ENCODE data around the gene SLC25A1. TPM values are rescaled to one million over a fixed set of nuclear protein-coding genes. Genes with fewer than 3 reads are reported as not detected.

Gene SLC25A1
- total RNA-seq, 1 donor from 2014 or later = 54.8 TPM

DNA sequence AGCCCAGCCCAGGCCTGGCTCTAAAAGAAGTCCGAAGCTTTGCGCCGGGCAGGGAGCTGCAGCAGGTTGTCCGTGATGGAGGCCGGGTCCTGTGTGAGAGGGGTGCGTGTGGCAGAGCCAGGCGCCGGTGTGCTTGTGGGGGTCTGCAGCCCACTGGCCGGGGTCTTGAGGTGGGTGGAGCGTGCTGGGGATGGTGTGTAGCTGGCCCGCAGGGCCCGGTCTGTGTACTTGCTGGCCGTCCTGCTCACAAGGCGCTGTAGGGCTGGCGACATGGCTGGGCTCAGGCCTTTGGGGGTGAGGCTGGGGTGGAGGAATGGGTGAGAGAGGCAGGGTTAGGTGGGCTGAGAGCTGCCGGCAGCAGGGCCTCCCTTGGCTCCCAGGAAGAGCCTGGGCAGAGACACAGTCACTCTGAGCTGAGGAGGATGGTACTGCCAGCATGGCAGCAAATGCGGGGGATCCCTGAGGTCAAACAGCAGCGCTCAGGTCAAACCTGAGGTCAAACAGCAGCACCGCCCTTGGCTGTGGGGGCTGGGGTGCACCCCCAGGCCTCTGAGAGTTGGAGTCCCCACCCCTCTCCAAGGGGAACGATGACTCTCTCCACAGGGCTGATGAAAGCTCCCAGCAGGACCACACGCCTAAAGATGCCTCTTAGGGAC is 44.2 kb downstream of the SLC25A1 start:
- TF ChIP-seq, protein P1, sequence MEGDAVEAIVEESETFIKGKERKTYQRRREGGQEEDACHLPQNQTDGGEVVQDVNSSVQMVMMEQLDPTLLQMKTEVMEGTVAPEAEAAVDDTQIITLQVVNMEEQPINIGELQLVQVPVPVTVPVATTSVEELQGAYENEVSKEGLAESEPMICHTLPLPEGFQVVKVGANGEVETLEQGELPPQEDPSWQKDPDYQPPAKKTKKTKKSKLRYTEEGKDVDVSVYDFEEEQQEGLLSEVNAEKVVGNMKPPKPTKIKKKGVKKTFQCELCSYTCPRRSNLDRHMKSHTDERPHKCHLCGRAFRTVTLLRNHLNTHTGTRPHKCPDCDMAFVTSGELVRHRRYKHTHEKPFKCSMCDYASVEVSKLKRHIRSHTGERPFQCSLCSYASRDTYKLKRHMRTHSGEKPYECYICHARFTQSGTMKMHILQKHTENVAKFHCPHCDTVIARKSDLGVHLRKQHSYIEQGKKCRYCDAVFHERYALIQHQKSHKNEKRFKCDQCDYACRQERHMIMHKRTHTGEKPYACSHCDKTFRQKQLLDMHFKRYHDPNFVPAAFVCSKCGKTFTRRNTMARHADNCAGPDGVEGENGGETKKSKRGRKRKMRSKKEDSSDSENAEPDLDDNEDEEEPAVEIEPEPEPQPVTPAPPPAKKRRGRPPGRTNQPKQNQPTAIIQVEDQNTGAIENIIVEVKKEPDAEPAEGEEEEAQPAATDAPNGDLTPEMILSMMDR (IDR thresholded peaks at IDR 0.05; ENCODE audit: partially characterized antibody, unreplicated experiment) = no peak
- DNase-seq = no peak

DNA sequence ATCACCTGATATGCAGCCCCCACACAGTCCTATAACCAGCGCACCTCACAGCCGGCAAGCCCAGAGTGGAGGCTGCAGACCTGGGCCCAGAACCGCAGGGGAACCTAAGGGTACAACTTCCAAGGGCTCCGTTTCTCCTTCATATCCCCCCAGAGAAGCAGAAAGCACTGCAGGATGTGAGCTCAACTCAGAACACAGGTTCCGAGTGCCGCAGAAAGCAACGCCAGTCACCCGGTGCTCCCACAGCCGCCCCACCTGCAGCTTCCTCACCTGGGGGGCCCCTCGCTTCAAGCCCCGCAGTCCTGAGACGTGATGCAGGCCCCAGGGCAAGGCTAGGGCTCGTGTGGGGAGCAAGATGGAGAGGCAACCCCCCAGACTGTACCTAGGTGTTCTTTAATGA is 45.0 kb downstream of the SLC25A1 start:
- Mint-ChIP-seq H3K4me1 (ENCODE audit: low read depth, unreplicated experiment) (no peaks in the 10 kb centered on the region), H3K36me3 (ENCODE audit: unreplicated experiment) (peaks cover 15% of the 10 kb centered on the region), H3K9me3 (ENCODE audit: unreplicated experiment) (peaks cover 8% of the 10 kb centered on the region), H3K4me3 (ENCODE audit: unreplicated experiment) (no peak overlapping the region), H3K27me3 (ENCODE audit: unreplicated experiment) (peaks cover 10% of the 10 kb centered on the region), H3K27ac (ENCODE audit: unreplicated experiment) (no peak overlapping the region)
- DNase-seq = no peak
- TF ChIP-seq, protein P1 (IDR thresholded peaks at IDR 0.05; ENCODE audit: partially characterized antibody, unreplicated experiment) = no peak

More for the DNA sequence above, 44.2 kb downstream of the SLC25A1 start:
- H3K4me3 Mint-ChIP-seq (ENCODE audit: unreplicated experiment) = no peak overlapping the region
- peaks cover 10% of the 10 kb centered on the region for H3K27me3 Mint-ChIP-seq (ENCODE audit: unreplicated experiment)
- no peak overlapping the region for H3K27ac Mint-ChIP-seq (ENCODE audit: unreplicated experiment)
- peaks cover 15% of the 10 kb centered on the region for H3K36me3 Mint-ChIP-seq (ENCODE audit: unreplicated experiment)
- H3K9me3 Mint-ChIP-seq (ENCODE audit: unreplicated experiment) = peaks cover 7% of the 10 kb centered on the region
- H3K4me1 Mint-ChIP-seq (ENCODE audit: low read depth, unreplicated experiment) = no peaks in the 10 kb centered on the region

DNA sequence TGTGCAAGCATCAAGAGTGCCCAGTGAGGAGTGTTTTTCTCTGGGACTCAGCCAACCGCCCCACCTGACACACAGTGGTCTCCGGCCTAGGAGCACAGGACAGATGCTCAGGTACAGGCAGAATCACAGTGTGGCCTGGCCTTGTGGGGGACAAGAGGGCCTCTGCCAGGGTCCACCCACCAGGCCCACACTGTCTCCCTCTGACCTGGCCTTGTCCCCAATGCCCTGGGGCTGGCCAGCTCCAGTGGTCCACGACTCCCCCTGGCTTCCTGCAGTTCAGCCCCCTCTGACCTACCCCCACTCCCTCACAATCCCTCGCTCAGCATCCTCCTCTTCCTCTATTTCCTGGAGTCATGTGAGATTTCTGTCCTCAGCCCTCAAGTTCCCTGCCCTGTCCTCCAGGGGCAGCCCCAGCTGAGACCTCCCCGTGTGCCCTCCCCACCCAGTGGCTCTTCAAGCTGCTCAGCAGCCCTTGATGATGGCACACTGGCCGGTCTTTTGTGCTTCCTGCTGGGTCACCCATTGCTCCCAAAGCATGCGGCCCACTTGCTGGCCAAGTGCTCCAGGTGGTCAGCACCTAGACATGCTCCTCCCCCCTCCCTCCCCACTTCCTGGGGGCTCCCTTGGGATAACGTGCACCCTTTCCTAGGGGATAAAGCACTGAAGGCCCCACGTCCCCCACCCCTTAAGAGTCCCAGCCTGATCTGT is 45.7 kb downstream of the SLC25A1 start:
- Mint-ChIP-seq H3K9me3 (ENCODE audit: unreplicated experiment) (peaks cover 8% of the 10 kb centered on the region), H3K36me3 (ENCODE audit: unreplicated experiment) (peaks cover 15% of the 10 kb centered on the region), H3K4me3 (ENCODE audit: unreplicated experiment) (no peak overlapping the region), H3K27me3 (ENCODE audit: unreplicated experiment) (peaks cover 10% of the 10 kb centered on the region), H3K4me1 (ENCODE audit: low read depth, unreplicated experiment) (no peaks in the 10 kb centered on the region), H3K27ac (ENCODE audit: unreplicated experiment) (no peak overlapping the region)
- no peak for DNase-seq
- TF ChIP-seq, protein P1 (IDR thresholded peaks at IDR 0.05; ENCODE audit: partially characterized antibody, unreplicated experiment) = no peak

DNA sequence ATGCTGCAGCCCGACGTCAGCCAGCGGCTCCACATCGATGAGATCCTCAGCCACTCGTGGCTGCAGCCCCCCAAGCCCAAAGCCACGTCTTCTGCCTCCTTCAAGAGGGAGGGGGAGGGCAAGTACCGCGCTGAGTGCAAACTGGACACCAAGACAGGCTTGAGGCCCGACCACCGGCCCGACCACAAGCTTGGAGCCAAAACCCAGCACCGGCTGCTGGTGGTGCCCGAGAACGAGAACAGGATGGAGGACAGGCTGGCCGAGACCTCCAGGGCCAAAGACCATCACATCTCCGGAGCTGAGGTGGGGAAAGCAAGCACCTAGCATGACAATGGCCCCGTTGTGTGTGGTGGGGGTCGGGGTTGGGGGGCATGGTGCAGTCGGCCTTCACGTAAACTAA is 46.4 kb downstream of the SLC25A1 start:
- peaks cover 10% of the 10 kb centered on the region for H3K9me3 Mint-ChIP-seq (ENCODE audit: unreplicated experiment)
- TF ChIP-seq, protein P1 (IDR thresholded peaks at IDR 0.05; ENCODE audit: partially characterized antibody, unreplicated experiment) = no peak
- no peaks in the 10 kb centered on the region for H3K4me1 Mint-ChIP-seq (ENCODE audit: low read depth, unreplicated experiment)
- no peak overlapping the region for H3K27ac Mint-ChIP-seq (ENCODE audit: unreplicated experiment)
- peaks cover 11% of the 10 kb centered on the region for H3K27me3 Mint-ChIP-seq (ENCODE audit: unreplicated experiment)
- no peak for DNase-seq
- no peak overlapping the region for H3K4me3 Mint-ChIP-seq (ENCODE audit: unreplicated experiment)
- H3K36me3 Mint-ChIP-seq (ENCODE audit: unreplicated experiment) = peaks cover 15% of the 10 kb centered on the region

DNA sequence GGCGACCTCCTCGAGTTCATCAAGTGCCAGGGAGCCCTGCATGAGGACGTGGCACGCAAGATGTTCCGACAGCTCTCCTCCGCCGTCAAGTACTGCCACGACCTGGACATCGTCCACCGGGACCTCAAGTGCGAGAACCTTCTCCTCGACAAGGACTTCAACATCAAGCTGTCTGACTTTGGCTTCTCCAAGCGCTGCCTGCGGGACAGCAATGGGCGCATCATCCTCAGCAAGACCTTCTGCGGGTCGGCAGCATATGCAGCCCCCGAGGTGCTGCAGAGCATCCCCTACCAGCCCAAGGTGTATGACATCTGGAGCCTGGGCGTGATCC is 46.9 kb downstream of the SLC25A1 start:
- Mint-ChIP-seq H3K27ac (ENCODE audit: unreplicated experiment) (no peak overlapping the region), H3K4me1 (ENCODE audit: low read depth, unreplicated experiment) (no peaks in the 10 kb centered on the region), H3K36me3 (ENCODE audit: unreplicated experiment) (peaks cover 14% of the 10 kb centered on the region), H3K27me3 (ENCODE audit: unreplicated experiment) (peaks cover 11% of the 10 kb centered on the region), H3K4me3 (ENCODE audit: unreplicated experiment) (no peak overlapping the region), H3K9me3 (ENCODE audit: unreplicated experiment) (peaks cover 10% of the 10 kb centered on the region)
- TF ChIP-seq, protein P1 (IDR thresholded peaks at IDR 0.05; ENCODE audit: partially characterized antibody, unreplicated experiment) = no peak
- DNase-seq = no peak
